IPS DF 6.9 (cell line): ENCODE data around the gene CHMP2A.

ENCODE experiments used
- DNase-seq: peaks from one replicate; pipeline ENCODE4 v3.0.0-alpha.2; 2013; ENCODE audit warnings: low read depth, low spot score
- H3K27ac ChIP-seq: one replicate; pipeline ENCODE4 v1.5.1; 2013; ENCODE audit warnings: low read length, control low read depth
- H3K27me3 ChIP-seq: 2 replicates; pipeline ENCODE4 v1.6.1; 2013; ENCODE audit warnings: mild to moderate bottlenecking, low read length; ENCODE audit not compliant: control insufficient read depth, insufficient read depth
- H3K36me3 ChIP-seq: 2 replicates; pipeline ENCODE4 v1.6.1; 2013; ENCODE audit warnings: low read length; ENCODE audit not compliant: control insufficient read depth, insufficient read depth
- H3K4me1 ChIP-seq: 2 replicates; pipeline ENCODE4 v1.6.1; 2013; ENCODE audit warnings: low read length; ENCODE audit not compliant: control insufficient read depth, insufficient read depth
- H3K4me3 ChIP-seq: 2 replicates; pipeline ENCODE4 v1.5.1; 2013; ENCODE audit warnings: mild to moderate bottlenecking, low read length
- H3K9me3 ChIP-seq: 2 replicates; pipeline ENCODE4 v1.6.1; 2013; ENCODE audit warnings: low read length, inconsistent platforms; ENCODE audit not compliant: control insufficient read depth, insufficient read depth
- WGBS: extraction: QIAGEN DNeasy Blood & Tissue Kit; methylation state at CpG from one replicate; pipeline ENCODE4 v1.1.7; 2013; ENCODE audit warnings: mixed read lengths, missing lambda C conversion rate; ENCODE audit not compliant: insufficient read length, insufficient coverage; 5-methylcytosine and 5-hydroxymethylcytosine counted together

Gene CHMP2A

GRCh38 chr19:58559275-58560006 lies 4.5 kb upstream of the CHMP2A start:
- no peaks in the 10 kb centered on the region for H3K27me3 ChIP-seq

GRCh38 chr19:58558623-58559274 lies 3.8 kb upstream of the CHMP2A start:
- Histone ChIP-seq H3K36me3 (peaks cover 8% of the 10 kb centered on the region), H3K4me1 (0 out of 2 replicates have a peak, but pooled peaks cover 2% of the 10 kb centered on the region), H3K9me3 (no peaks in the 10 kb centered on the region), H3K27me3 (no peaks in the 10 kb centered on the region), H3K4me3 (peak overlapping the region; percentile 91; the same call in 1 of the 2 replicates), H3K27ac (no peak overlapping the region)
- WGBS, result no CpG with 5 or more reads among the region's 76 CpGs
- peak; percentile 96 for DNase-seq

More at GRCh38 chr19:58559275-58560006, 4.5 kb upstream of the CHMP2A start:
- 0 out of 2 replicates have a peak, but pooled peaks cover 2% of the 10 kb centered on the region for H3K4me1 ChIP-seq
- no peaks in the 10 kb centered on the region for H3K9me3 ChIP-seq
- H3K4me3 ChIP-seq, result peak overlapping the region; percentile 56; the same call in 1 of the 2 replicates
- H3K36me3 ChIP-seq, result peaks cover 8% of the 10 kb centered on the region
- no peak overlapping the region for H3K27ac ChIP-seq
- WGBS, result no CpG with 5 or more reads among the region's 33 CpGs
- DNase-seq, result peak; percentile 92

- WGBS, result no CpG with 5 or more reads among the region's 62 CpGs
- Histone ChIP-seq H3K4me3 (peak within 1 kb of the TSS; percentile 91), H3K27me3 (no peaks in the 10 kb centered on the region), H3K4me1 (0 out of 2 replicates have a peak, but pooled peaks cover 2% of the 10 kb centered on the region), H3K27ac (no peak within 1 kb of the TSS), H3K36me3 (peaks cover 8% of the 10 kb centered on the region), H3K9me3 (no peaks in the 10 kb centered on the region)
- no peak for DNase-seq
Observed at GRCh38 chr19:58558066-58558622, 3.2 kb upstream of the CHMP2A start, which contains the start of gene UBE2M. TSS of gene UBE2M (minus strand) at chr19:58558611. CDS start at chr19:58558381, 230 bp downstream.

- Histone ChIP-seq H3K4me3 (peak overlapping the region; percentile 91; the same call in 1 of the 2 replicates), H3K4me1 (no peaks in the 10 kb centered on the region), H3K9me3 (no peaks in the 10 kb centered on the region), H3K36me3 (peaks cover 8% of the 10 kb centered on the region; the same call in 1 of the 2 replicates), H3K27me3 (no peaks in the 10 kb centered on the region), H3K27ac (no peak overlapping the region)
- DNase-seq, result no peak
- WGBS, result 100% methylated on average over 1 of the region's 12 CpGs
Observed at GRCh38 chr19:58557221-58558065, 2.5 kb upstream of the CHMP2A start.

- H3K4me1 ChIP-seq, result no peaks in the 10 kb centered on the region
- no peak for DNase-seq
- no peaks in the 10 kb centered on the region for H3K27me3 ChIP-seq
- no peak overlapping the region for H3K4me3 ChIP-seq
- no CpG with 5 or more reads among the region's 10 CpGs for WGBS
- peaks cover 13% of the 10 kb centered on the region; the same call in 1 of the 2 replicates for H3K36me3 ChIP-seq
- H3K9me3 ChIP-seq, result no peaks in the 10 kb centered on the region
- H3K27ac ChIP-seq, result no peak overlapping the region
Observed at GRCh38 chr19:58556622-58557220, 1.8 kb upstream of the CHMP2A start.

- DNase-seq, result no peak
- H3K27ac ChIP-seq, result no peak overlapping the region
- no peak overlapping the region for H3K4me3 ChIP-seq
- no CpG with 5 or more reads among the region's 16 CpGs for WGBS
- H3K9me3 ChIP-seq, result no peaks in the 10 kb centered on the region
- H3K27me3 ChIP-seq, result no peaks in the 10 kb centered on the region
- peaks cover 18% of the 10 kb centered on the region for H3K36me3 ChIP-seq
- H3K4me1 ChIP-seq, result no peaks in the 10 kb centered on the region
Observed at GRCh38 chr19:58555920-58556621, 1.2 kb upstream of the CHMP2A start.

GRCh38 chr19:58555369-58555885 lies 522 bp upstream of the CHMP2A start:
- no peaks in the 10 kb centered on the region for H3K9me3 ChIP-seq
- no peaks in the 10 kb centered on the region for H3K4me1 ChIP-seq
- no peaks in the 10 kb centered on the region for H3K27me3 ChIP-seq
- no peak overlapping the region for H3K27ac ChIP-seq
- no peak for DNase-seq
- peaks cover 25% of the 10 kb centered on the region for H3K36me3 ChIP-seq
- WGBS, result no CpG with 5 or more reads among the region's 4 CpGs
- H3K4me3 ChIP-seq, result no peak overlapping the region; the same call in 1 of the 2 replicates

GRCh38 chr19:58553799-58554493 lies 959 bp downstream of the CHMP2A start:
- no CpG with 5 or more reads among the region's 18 CpGs for WGBS
- H3K9me3 ChIP-seq, result no peaks in the 10 kb centered on the region
- DNase-seq, result no peak
- no peaks in the 10 kb centered on the region for H3K4me1 ChIP-seq
- no peak overlapping the region for H3K27ac ChIP-seq
- peaks cover 40% of the 10 kb centered on the region for H3K36me3 ChIP-seq
- no peaks in the 10 kb centered on the region for H3K27me3 ChIP-seq
- H3K4me3 ChIP-seq, result peak overlapping the region; percentile 66; the same call in 1 of the 2 replicates

- no peak overlapping the region for H3K4me3 ChIP-seq
- H3K27ac ChIP-seq, result no peak overlapping the region
- H3K27me3 ChIP-seq, result no peaks in the 10 kb centered on the region
- H3K36me3 ChIP-seq, result peaks cover 52% of the 10 kb centered on the region
- no peaks in the 10 kb centered on the region for H3K4me1 ChIP-seq
- DNase-seq, result no peak
- no peaks in the 10 kb centered on the region for H3K9me3 ChIP-seq
- WGBS, result no CpG with 5 or more reads among the region's 2 CpGs
Observed at GRCh38 chr19:58552655-58553054, 2.2 kb downstream of the CHMP2A start.
